ENCODE measurements around the gene LRRIQ4. TPM values are rescaled to one million over a fixed set of nuclear protein-coding genes. Genes with fewer than 3 reads are reported as not detected.

The LRRIQ4 gene
- total RNA-seq, 1 experiment from 2014 or later = 0.20 TPM

Other genes starting within 250 kb of the LRRIQ4 start
- 19.7 and 20.8 TPM in 2 replicates for gene MECOM, start 149.2 kb upstream of the LRRIQ4 start, total RNA-seq (2014; rRNA removed; shearing (Covaris generic))
- 20.6 and 62.1 TPM in 2 replicates for gene TERC, start 47.8 kb upstream of the LRRIQ4 start, total RNA-seq (2014; rRNA removed; shearing (Covaris generic))
- gene ACTRT3, start 43.3 kb upstream of the LRRIQ4 start, total RNA-seq (2014; rRNA removed; shearing (Covaris generic)) = not detected in 2 replicates
- 15.6 and 17.1 TPM in 2 replicates for gene MYNN, start 39.5 kb upstream of the LRRIQ4 start, total RNA-seq (2014; rRNA removed; shearing (Covaris generic))
- gene LRRC34, start within 50 bp of the LRRIQ4 start, total RNA-seq (2014; rRNA removed; shearing (Covaris generic)) = 5.4 and 7.6 TPM in 2 replicates
- not detected in 2 replicates for gene LRRC31, start 57.1 kb downstream of the LRRIQ4 start, total RNA-seq (2014; rRNA removed; shearing (Covaris generic))
- not detected in 2 replicates for gene SAMD7, start 98.7 kb downstream of the LRRIQ4 start, total RNA-seq (2014; rRNA removed; shearing (Covaris generic))
- gene SEC62, start 153.9 kb downstream of the LRRIQ4 start, total RNA-seq (2014; rRNA removed; shearing (Covaris generic)) = 41.3 and 45.1 TPM in 2 replicates
- gene GPR160, start 225.1 kb downstream of the LRRIQ4 start, total RNA-seq (2014; rRNA removed; shearing (Covaris generic)) = 0.33 and 0.40 TPM in 2 replicates

Measured in SJCRH30 (cell line).